Psoas muscle (tissue), 8 donors: ENCODE data around the gene KATNAL1. TPM values are rescaled to one million over a fixed set of nuclear protein-coding genes. Genes with fewer than 3 reads are reported as not detected.

Experiments
- ATAC-seq, 4 donors: fragments of 200-7000 bp; cut with Tn5 transposase; one replicate each; pipeline ENCODE4 v1.9.1; 2020; ENCODE audit warnings: moderate library complexity in 3 of 4, mild to moderate bottlenecking in 2 of 4
- DNase-seq, 2 donors: peaks; one replicate each; pipeline ENCODE4 v3.0.0-alpha.2; 2020
- H3K27ac ChIP-seq: fragments of 200-600 bp; one replicate; pipeline ENCODE4 v1.8.0; 2022
- H3K27me3 ChIP-seq, 3 donors: fragments of 200-600 bp in 1 of 3; one replicate each; pipeline versions ENCODE4 v1.6.1 to v1.8.0; 2013 to 2022; ENCODE audit warnings: low read length in 2 of 3, mild to moderate bottlenecking in 2 of 3, moderate library complexity in 1 of 3; ENCODE audit not compliant: insufficient read depth in 3 of 3
- H3K36me3 ChIP-seq, 2 donors: fragments of 200-600 bp in 1 of 2; one replicate each; pipeline versions ENCODE4 v1.6.1 to v1.8.0; 2013 to 2022; ENCODE audit warnings: low read depth in 1 of 2, mild to moderate bottlenecking in 1 of 2, moderate library complexity in 1 of 2; ENCODE audit not compliant: insufficient read depth in 1 of 2
- H3K4me1 ChIP-seq: fragments of 200-600 bp; one replicate; pipeline ENCODE4 v1.8.0; 2022
- H3K4me3 ChIP-seq: fragments of 200-600 bp; one replicate; pipeline ENCODE4 v1.8.0; 2022; ENCODE audit warnings: mild to moderate bottlenecking
- H3K9me3 ChIP-seq: fragments of 200-600 bp; one replicate; pipeline ENCODE4 v1.8.0; 2022
- CTCF ChIP-seq: fragments of 200-600 bp; IDR thresholded peaks from one replicate; pipeline ENCODE4 v1.8.0; 2022; ENCODE audit warnings: antibody characterized with exemption
- WGBS, 3 donors: extraction: QIAGEN DNeasy Blood & Tissue Kit; methylation state at CpG; one replicate each; pipeline versions ENCODE4 v1.1.6 to v1.1.7; 2013; 5-methylcytosine and 5-hydroxymethylcytosine counted together
- intact Hi-C, 2 donors: fragments of 100-400 bp; cut with DNase I; formaldehyde crosslinking; loops; one replicate each; pipeline versions ENCODE4 v1.11.0 to v1.14.2; 2022
- polyA plus RNA-seq, 3 donors: library from polyadenylated mRNA; stranded (reverse); fragments of 200-250 nt; gene quantifications; one replicate each; pipeline ENCODE4 v1.2.3, GENCODE V29; 2013
- total RNA-seq, 4 donors: library from RNA; stranded (reverse); fragmentation: NEBNext Ultra II Directional in 2 of 4; extraction: Animal tissue kit (Norgen Biotek cat#: 25700) in 2 of 4; gene quantifications; one replicate each; pipeline versions ENCODE4 v1.2.1 to v1.2.4, GENCODE V29; 2021 to 2023
- donor health status: healthy with polysubstance abuse.
- donor health status: DM: no; HTN: no; CAD: no; lungs with moderate emphysema.
- donor health status: Bipolar disorder and iron deficiency.
- donor health status: healthy.
- donor health status: DM: yes; HTN: yes; CAD: no.
- donor health status: DM: no; HTN: no; CAD: no.
- donor health status: DM: no; HTN: no; CAD: no.
- donor health status: DM: yes; HTN: yes; CAD: no.

The KATNAL1 gene
- total and polyA plus RNA-seq, 7 donors, result 2.2 to 16.1 (median 9.8) TPM

- Histone ChIP-seq H3K4me3 (no peak overlapping the region), H3K27me3 (no peaks in the 10 kb centered on the region), H3K27ac (no peak overlapping the region), H3K9me3 (no peaks in the 10 kb centered on the region), H3K36me3 (peaks cover 0 to 14% of the 10 kb centered on the region in 2 donors), H3K4me1 (no peaks in the 10 kb centered on the region)
- no peak for TF ChIP-seq CTCF
- DNase-seq, result no peak
- ATAC-seq, result no peak
- 91 to 93% (median 91%) methylated on average over 2 of the region's 2 CpGs for WGBS, 3 donors
- intact Hi-C loops, result no loop called here
Observed at GRCh38 chr13:30234619-30235162, 72.7 kb downstream of the KATNAL1 start.

GRCh38 chr13:30224732-30225131, 82.6 kb downstream of the KATNAL1 start:
- Histone ChIP-seq H3K4me3 (no peak overlapping the region), H3K36me3 (peaks cover 4 to 40% of the 10 kb centered on the region in 2 donors), H3K9me3 (no peaks in the 10 kb centered on the region), H3K4me1 (no peaks in the 10 kb centered on the region), H3K27ac (no peak overlapping the region), H3K27me3 (no peaks in the 10 kb centered on the region)
- no peak for ATAC-seq
- intact Hi-C loops, result no loop called here
- no peak for DNase-seq
- TF ChIP-seq CTCF, result no peak

GRCh38 chr13:30222254-30222653, 85.1 kb downstream of the KATNAL1 start:
- ATAC-seq (no peak), DNase-seq (no peak)
- WGBS, 3 donors, result 88 to 90% (median 90%) methylated on average over 3 of the region's 3 CpGs
- Histone ChIP-seq H3K36me3 (peaks cover 4 to 18% of the 10 kb centered on the region in 2 donors), H3K27me3 (no peaks in the 10 kb centered on the region), H3K4me3 (no peak overlapping the region), H3K9me3 (no peaks in the 10 kb centered on the region), H3K27ac (no peak overlapping the region), H3K4me1 (no peaks in the 10 kb centered on the region)
- no peak for TF ChIP-seq CTCF
- intact Hi-C loops, result no loop called here

- WGBS, 3 donors, result 62 to 75% (median 74%) methylated on average over 2 of the region's 2 CpGs
- H3K36me3 ChIP-seq, result peaks cover 0 to 5% of the 10 kb centered on the region in 2 donors
- H3K27me3 ChIP-seq, result no peaks in the 10 kb centered on the region
- intact Hi-C loops, result no loop called here
- no peak overlapping the region for H3K27ac ChIP-seq
- no peaks in the 10 kb centered on the region for H3K4me1 ChIP-seq
- H3K9me3 ChIP-seq, result no peaks in the 10 kb centered on the region
- DNase-seq, result no peak
- no peak for ATAC-seq
- TF ChIP-seq CTCF, result no peak
- no peak overlapping the region for H3K4me3 ChIP-seq
Observed at GRCh38 chr13:30216111-30216510, 91.2 kb downstream of the KATNAL1 start.

GRCh38 chr13:30212256-30212655, 95.1 kb downstream of the KATNAL1 start:
- DNase-seq (no peak), ATAC-seq (no peak)
- H3K27me3 ChIP-seq, result no peaks in the 10 kb centered on the region
- TF ChIP-seq CTCF, result no peak
- intact Hi-C loops, result no loop called here
- H3K36me3 ChIP-seq, result peaks cover 0 to 15% of the 10 kb centered on the region in 2 donors
- no peaks in the 10 kb centered on the region for H3K4me1 ChIP-seq
- WGBS, 3 donors, result 94 to 96% (median 95%) methylated on average over 7 of the region's 7 CpGs
- H3K4me3 ChIP-seq, result no peak overlapping the region
- no peaks in the 10 kb centered on the region for H3K9me3 ChIP-seq
- H3K27ac ChIP-seq, result no peak overlapping the region
